HG02852 (cell line): ENCODE data around the gene FMNL3.
"Not testable (repeated sequence)": the region's sequence is repeated elsewhere in the genome, so short reads cannot be mapped to it uniquely, and the experiment has no call there.

ENCODE experiments used
- ATAC-seq: cut with Tn5 transposase; IDR thresholded peaks from one replicate; pipeline ENCODE4 v1.9.1; 2021; ENCODE audit warnings: mild to moderate bottlenecking, moderate library complexity; ENCODE audit not compliant: unreplicated experiment

FMNL3 gene

GRCh38 chr12:49609059-49609874 is 97.9 kb downstream of the FMNL3 start:
- no peak for ATAC-seq

DNA sequence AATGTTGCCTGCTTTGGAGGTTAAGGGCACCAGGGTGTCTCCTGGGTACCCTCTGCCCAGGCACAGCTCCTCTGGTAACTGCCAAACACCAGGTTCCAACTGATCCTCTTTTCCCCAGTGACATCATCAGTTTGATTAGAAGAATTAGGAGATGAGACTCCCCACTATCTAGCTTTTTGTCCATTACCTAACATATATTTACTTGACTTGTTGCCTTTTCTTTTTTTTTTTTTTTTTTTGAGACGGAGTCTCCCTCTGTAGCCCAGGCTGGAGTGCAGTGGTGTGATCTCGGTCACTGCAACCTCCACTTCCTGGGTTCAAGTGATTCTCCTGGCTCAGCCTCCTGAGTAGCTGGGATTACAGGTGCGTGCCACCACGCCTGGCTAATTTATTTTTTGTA is 101.7 kb downstream of the FMNL3 start, which contains the start of gene FAM186B:
TSS of gene FAM186B (minus strand) at position 101 of the 400 bp plus-strand sequence. CDS start 162 bp downstream, outside the sequence.
- ATAC-seq: not testable (repeated sequence)

DNA sequence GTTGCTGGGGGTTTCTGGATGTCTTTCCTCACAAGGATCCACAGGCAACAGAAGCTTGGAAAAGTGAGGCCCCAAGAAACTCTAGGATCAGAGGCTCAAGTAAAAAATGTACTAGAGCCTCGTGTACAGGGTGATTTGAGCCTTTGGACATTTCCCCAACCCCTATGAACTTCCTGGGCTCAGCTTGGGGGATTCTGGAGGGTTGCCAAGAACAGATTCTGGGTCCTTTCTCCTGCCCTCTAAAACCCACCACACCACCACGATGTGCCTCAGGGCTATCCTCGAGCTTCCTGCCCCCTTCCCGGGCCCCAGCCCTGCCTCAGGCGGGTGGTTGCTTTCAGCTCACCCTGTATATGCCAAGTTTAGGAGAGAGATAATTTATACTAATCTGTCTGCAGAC is 102.3 kb downstream of the FMNL3 start:
- no peak for ATAC-seq

DNA sequence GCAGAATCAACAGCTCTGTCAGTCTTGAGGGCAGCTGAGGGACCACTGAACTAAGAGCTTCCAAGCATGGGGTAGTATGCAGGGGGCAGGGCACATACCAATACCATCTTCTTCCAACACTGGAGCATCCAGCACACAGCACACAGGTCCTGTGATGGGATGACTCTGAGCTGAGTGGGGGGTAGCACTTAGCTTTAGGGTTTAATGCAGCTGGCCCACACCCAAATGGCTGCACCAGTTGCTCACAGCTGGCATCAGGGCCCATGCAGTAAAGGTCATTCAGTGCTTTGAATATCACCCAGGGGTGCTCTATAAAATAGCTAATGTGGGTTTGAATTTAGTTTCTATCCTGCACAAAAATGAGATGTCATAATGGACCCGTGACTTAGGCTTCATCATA is 103.5 kb downstream of the FMNL3 start:
- no peak for ATAC-seq

- no peak for ATAC-seq
These were observed 107.2 kb downstream of the FMNL3 start for GRCh38 chr12:49599961-49600360.

DNA sequence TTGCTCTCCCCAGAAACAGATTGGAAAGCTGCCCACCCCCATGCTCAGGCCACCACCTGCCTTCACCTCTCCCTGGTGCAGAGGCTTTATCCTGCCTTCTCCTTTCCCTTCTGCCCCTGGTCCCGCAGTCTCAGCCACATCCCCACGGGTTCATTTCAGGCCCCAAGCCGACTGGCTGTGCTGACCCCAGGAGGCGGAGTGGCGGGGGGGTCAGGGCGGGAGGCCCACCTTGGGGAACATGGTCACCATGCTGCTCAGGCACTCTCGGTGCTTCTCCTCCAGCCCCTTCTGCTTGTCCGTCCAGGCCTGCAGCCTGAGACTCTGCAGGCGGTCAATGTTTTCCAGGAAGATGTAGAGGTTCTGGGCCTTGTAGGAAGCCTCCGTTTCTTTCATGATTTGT is 108.7 kb downstream of the FMNL3 start:
- ATAC-seq: no peak

DNA sequence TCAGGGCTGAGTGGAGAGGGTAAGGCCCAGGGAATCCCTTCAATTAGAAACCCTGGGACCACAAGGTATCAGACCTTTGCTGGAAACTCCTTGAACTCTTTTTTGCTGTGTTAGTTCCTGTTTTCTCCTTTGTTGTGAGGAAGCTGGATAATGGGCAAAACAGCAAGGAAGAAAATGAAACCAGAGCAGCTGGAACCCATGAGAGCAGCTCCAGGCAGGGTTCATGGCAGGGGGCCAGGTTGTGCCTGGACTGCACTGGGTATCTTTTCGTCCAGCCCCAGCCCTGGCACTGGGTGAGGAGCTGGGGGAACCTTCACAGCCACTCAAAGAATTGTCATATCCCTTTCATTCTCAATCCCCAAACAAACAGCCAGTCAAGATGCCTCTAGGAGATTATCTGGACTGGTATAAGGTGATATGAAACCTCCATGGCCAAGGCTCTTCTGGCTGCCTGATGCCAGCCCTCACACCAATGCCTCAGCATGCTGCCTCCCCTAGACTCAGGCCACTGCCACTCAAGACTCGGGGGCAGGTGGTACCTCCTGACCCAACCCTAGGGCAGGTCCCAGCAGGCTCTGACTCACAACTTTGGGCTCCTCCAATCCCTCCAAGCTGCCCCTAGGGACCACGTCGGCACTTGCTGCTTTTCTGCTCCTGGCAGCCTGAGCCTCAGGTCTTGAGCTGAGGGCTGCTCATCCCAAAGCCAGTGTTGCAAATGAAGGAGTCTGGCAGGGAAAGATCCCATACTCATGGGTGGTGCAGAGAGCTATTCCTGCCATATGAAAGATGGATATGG is 118.3 kb downstream of the FMNL3 start:
- ATAC-seq: no peak

DNA sequence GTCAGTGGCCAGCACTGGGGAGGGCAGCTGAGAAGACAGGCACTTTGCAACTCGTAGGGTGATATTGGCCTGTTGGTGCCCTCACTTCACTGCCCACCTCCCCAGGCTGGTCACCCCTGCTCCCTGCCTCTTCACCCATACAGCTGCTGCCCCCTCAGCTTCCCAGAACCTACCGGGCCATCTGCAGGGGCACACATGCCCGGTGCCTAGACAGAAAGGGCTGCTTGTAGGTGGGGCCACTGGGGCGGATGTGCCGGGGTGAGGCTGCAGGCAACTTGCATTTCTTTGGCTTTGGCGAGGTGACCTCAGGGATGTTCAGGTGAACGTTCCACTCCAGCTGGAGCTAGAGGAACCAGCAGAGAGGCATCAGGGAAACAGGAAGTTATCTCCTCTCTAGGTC is 118.9 kb downstream of the FMNL3 start:
- no peak for ATAC-seq

DNA sequence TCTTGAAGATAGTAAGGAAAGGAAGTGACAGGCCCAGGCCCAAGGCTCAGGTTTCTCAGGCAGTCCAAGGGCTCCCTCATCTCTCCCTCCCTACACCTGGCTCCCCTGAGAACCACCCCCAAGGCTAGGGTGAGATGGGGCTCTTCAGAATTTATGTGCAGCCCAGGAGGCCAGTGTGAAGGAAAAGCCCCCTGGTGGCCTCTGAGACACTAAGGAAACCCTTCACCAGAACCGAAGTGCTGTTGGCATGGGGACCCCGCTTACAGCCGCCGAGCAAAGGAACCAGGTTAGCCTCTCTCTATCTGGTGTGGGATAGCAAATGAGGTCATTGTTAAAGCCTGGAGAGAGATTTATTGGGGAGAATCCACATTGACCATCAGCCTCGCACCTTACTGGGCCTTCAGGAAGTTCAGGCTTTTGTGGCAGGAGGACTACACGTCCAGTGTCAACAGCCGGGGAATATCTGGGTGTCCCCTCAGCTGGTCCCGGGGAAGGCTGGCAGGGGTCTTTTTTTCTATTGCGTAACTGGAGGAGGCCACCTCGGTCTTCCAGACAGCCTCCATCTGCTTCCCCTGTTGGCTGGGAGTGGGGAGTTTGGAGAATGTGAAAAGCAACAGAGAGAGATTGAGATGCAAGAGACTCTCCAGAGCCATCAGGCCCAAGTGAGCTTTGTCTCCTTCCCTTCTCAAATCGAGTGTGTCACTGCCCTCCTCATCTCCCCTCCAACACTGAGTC is 119.9 kb downstream of the FMNL3 start:
- no peak for ATAC-seq
